GM19467 (cell line): Measurements from ENCODE around the gene NKAPL.
"Not testable (repeated sequence)": the region's sequence is repeated elsewhere in the genome, so short reads cannot be mapped to it uniquely, and the experiment has no call there.

ENCODE experiments used
- ATAC-seq: cut with Tn5 transposase; IDR thresholded peaks from one replicate; pipeline ENCODE4 v1.9.1; 2021; ENCODE audit warnings: mild to moderate bottlenecking, moderate library complexity; ENCODE audit not compliant: unreplicated experiment

The NKAPL gene

GRCh38 chr6:28295326-28295725 lies 36.2 kb downstream of the NKAPL start:
- ATAC-seq: no peak

GRCh38 chr6:28296520-28297060 lies 37.5 kb downstream of the NKAPL start:
- ATAC-seq: no peak

- ATAC-seq: peak; percentile 94
These were observed 44.5 kb downstream of the NKAPL start for GRCh38 chr6:28303570-28303969.

- ATAC-seq: not testable (repeated sequence)
These were observed 47.3 kb downstream of the NKAPL start for GRCh38 chr6:28306363-28306762.
